ENCODE results near the gene TNKS1BP1. TPM values are rescaled to one million over a fixed set of nuclear protein-coding genes. Genes with fewer than 3 reads are reported as not detected.
A peak's percentile ranks its signal among the peaks of the same experiment; 100 is the strongest.
"Not testable (repeated sequence)": the region's sequence is repeated elsewhere in the genome, so short reads cannot be mapped to it uniquely, and the experiment has no call there.

Gene TNKS1BP1
- polyA plus RNA-seq, 2 donors, result 114 to 249 TPM

DNA sequence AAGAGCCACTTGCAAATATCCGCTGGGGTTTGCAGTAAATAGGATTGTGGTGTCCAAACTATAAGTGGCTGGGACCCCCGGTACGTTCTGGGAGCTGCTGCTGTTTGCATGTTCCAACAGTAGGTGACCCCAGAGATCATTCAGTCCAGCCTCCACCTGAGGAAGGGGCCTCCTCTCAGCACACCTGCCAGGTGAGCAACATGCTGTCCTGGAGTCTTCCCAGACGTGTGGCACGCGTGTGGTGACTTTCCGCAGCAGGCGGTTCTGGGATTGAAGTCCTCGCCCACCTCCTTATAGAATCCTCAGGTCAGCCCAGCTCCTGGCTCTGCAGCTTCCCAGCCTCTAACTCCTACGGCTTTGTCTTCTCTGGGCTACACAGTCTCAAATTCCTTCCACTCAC lies 20.1 kb upstream of the TNKS1BP1 start:
- 94 to 97% methylated on average over 10 of the region's 10 CpGs for WGBS, 2 donors
- Histone ChIP-seq H3K36me3 (ENCODE audit: control insufficient read depth in 2 of 2, insufficient read depth in 2 of 2, low read length in 1 of 2) (no peaks in the 10 kb centered on the region), H3K27ac (ENCODE audit: low read depth in 2 of 2, low read length in 1 of 2) (no peak overlapping the region), H3K9me3 (ENCODE audit: control insufficient read depth in 2 of 2, insufficient read depth in 1 of 2, low read depth in 1 of 2, low read length in 1 of 2) (no peaks in the 10 kb centered on the region), H3K4me1 (ENCODE audit: control insufficient read depth in 2 of 2, insufficient read depth in 2 of 2, low read length in 1 of 2) (no peaks in the 10 kb centered on the region), H3K4me3 (ENCODE audit: low read depth in 1 of 2, low read length in 2 of 2) (no peak overlapping the region), H3K27me3 (ENCODE audit: control insufficient read depth in 1 of 2, insufficient read depth in 2 of 2, low read length in 2 of 2) (no peaks in the 10 kb centered on the region)

DNA sequence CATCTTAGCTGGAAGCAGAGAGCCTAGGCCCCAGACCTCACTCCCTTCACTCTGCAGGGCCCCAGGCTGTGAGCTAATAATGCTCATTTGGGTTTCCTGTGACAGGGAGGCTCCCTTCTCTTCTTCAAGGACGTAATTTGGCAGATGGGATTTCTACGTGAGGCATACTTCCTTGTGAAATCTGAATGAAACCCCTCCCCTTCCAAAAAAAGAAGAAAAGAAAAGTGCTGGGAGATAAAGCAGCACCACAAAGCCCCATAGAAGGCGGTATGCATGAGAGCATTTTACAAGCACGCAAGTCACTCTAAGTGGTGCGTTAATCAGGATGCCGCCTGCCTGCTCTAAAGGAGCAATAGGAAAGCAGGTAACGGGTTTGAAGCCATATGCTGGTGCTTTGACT lies 19.1 kb upstream of the TNKS1BP1 start:
- Histone ChIP-seq H3K27me3 (ENCODE audit: control insufficient read depth in 1 of 2, insufficient read depth in 2 of 2, low read length in 2 of 2) (no peaks in the 10 kb centered on the region), H3K9me3 (ENCODE audit: control insufficient read depth in 2 of 2, insufficient read depth in 1 of 2, low read depth in 1 of 2, low read length in 1 of 2) (no peaks in the 10 kb centered on the region), H3K4me1 (ENCODE audit: control insufficient read depth in 2 of 2, insufficient read depth in 2 of 2, low read length in 1 of 2) (no peaks in the 10 kb centered on the region), H3K4me3 (ENCODE audit: low read depth in 1 of 2, low read length in 2 of 2) (no peak overlapping the region), H3K36me3 (ENCODE audit: control insufficient read depth in 2 of 2, insufficient read depth in 2 of 2, low read length in 1 of 2) (no peaks in the 10 kb centered on the region), H3K27ac (ENCODE audit: low read depth in 2 of 2, low read length in 1 of 2) (no peak overlapping the region)
- 82 to 90% methylated on average over 7 of the region's 7 CpGs for WGBS, 2 donors

DNA sequence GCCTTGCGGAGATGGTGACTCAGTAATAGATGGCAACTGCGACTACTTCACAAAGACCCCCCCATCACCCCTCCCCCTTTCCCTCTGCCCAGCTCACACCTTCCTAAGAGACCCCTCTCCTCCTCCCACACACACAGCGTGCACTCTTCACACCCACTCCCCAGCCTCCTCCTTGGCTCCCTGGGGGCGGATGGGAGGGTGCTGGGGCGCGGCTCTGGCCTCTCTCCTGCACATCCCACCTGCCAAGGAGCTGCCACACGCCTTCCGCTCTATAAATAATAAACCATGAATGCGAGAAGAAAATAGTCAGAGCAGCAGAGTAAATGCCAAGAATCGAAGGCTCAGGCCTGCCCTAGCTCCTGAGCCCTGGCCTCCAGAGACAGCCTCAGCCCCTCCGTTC lies 17.9 kb upstream of the TNKS1BP1 start:
- Histone ChIP-seq H3K27ac (ENCODE audit: low read depth in 2 of 2, low read length in 1 of 2) (no peak overlapping the region), H3K36me3 (ENCODE audit: control insufficient read depth in 2 of 2, insufficient read depth in 2 of 2, low read length in 1 of 2) (no peaks in the 10 kb centered on the region), H3K27me3 (ENCODE audit: control insufficient read depth in 1 of 2, insufficient read depth in 2 of 2, low read length in 2 of 2) (no peaks in the 10 kb centered on the region), H3K4me1 (ENCODE audit: control insufficient read depth in 2 of 2, insufficient read depth in 2 of 2, low read length in 1 of 2) (no peaks in the 10 kb centered on the region), H3K4me3 (ENCODE audit: low read depth in 1 of 2, low read length in 2 of 2) (no peak overlapping the region), H3K9me3 (ENCODE audit: control insufficient read depth in 2 of 2, insufficient read depth in 1 of 2, low read depth in 1 of 2, low read length in 1 of 2) (no peaks in the 10 kb centered on the region)
- 62 to 69% methylated on average over 11 of the region's 11 CpGs for WGBS, 2 donors

DNA sequence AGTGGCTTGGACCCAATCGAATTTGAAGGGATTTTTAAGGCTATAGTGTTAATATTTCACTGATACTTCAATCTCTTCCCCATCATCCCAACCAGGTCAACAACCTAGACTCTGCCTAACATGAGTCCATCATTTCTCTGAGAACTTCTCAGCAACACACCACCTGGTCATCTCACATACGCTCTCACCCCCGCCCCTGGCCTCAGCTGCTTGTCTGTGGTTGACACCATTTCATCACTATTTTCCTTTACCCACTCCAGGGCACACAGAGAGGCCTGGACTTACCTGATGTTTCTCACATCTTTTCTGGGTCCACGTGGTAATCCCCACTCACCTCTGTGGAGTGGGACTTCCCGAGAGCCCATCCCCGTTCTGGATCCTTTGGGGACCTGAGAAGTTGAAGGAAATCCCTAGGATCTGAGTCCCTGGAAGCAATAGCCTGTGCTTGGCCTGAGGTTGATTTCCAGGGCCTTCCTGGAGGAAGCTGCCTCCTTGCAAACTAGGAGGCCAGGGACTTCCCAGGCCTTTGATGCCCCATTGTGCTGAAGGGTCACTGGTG lies 16.6 kb upstream of the TNKS1BP1 start:
- H3K27ac ChIP-seq (ENCODE audit: low read depth in 2 of 2, low read length in 1 of 2), result no peak overlapping the region
- no peaks in the 10 kb centered on the region for H3K9me3 ChIP-seq (ENCODE audit: control insufficient read depth in 2 of 2, insufficient read depth in 1 of 2, low read depth in 1 of 2, low read length in 1 of 2)
- H3K36me3 ChIP-seq (ENCODE audit: control insufficient read depth in 2 of 2, insufficient read depth in 2 of 2, low read length in 1 of 2), result no peaks in the 10 kb centered on the region
- H3K27me3 ChIP-seq (ENCODE audit: control insufficient read depth in 1 of 2, insufficient read depth in 2 of 2, low read length in 2 of 2), result no peaks in the 10 kb centered on the region
- 75 to 77% methylated on average over 6 of the region's 6 CpGs for WGBS, 2 donors
- H3K4me3 ChIP-seq (ENCODE audit: low read depth in 1 of 2, low read length in 2 of 2), result no peak overlapping the region
- H3K4me1 ChIP-seq (ENCODE audit: control insufficient read depth in 2 of 2, insufficient read depth in 2 of 2, low read length in 1 of 2), result no peaks in the 10 kb centered on the region

DNA sequence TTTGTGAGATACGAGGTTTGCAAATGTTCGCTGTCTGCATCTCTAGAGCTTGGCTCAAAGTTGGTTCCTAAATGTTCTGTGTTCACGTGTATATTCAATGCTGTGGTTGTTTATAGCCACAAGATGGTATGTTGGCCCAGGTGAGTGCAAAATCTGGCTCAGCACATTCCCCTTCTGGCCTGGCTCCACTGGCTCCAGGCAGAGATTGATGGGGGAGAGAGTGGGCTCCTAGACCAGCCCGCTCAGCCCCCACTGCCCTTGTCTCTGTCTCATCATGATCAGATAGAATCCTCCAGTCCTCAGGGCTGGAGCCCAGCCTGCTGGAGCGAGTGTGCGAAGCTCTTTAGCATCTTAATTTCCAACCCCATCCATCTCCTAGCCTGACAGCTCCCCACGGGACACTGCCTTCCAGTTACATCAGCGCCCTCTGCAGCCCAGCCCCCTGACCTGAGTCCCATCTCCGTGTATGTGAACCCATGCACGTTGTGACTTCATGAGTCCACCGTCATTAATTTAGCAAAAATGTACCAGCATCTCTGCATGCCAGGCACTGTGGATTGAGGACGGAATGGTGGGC lies 15.4 kb upstream of the TNKS1BP1 start:
- Histone ChIP-seq H3K4me1 (ENCODE audit: control insufficient read depth in 2 of 2, insufficient read depth in 2 of 2, low read length in 1 of 2) (no peaks in the 10 kb centered on the region), H3K9me3 (ENCODE audit: control insufficient read depth in 2 of 2, insufficient read depth in 1 of 2, low read depth in 1 of 2, low read length in 1 of 2) (no peaks in the 10 kb centered on the region), H3K36me3 (ENCODE audit: control insufficient read depth in 2 of 2, insufficient read depth in 2 of 2, low read length in 1 of 2) (no peaks in the 10 kb centered on the region), H3K27ac (ENCODE audit: low read depth in 2 of 2, low read length in 1 of 2) (no peak overlapping the region), H3K4me3 (ENCODE audit: low read depth in 1 of 2, low read length in 2 of 2) (no peak overlapping the region), H3K27me3 (ENCODE audit: control insufficient read depth in 1 of 2, insufficient read depth in 2 of 2, low read length in 2 of 2) (no peaks in the 10 kb centered on the region)
- 27 to 31% methylated on average over 12 of the region's 12 CpGs for WGBS, 2 donors

DNA sequence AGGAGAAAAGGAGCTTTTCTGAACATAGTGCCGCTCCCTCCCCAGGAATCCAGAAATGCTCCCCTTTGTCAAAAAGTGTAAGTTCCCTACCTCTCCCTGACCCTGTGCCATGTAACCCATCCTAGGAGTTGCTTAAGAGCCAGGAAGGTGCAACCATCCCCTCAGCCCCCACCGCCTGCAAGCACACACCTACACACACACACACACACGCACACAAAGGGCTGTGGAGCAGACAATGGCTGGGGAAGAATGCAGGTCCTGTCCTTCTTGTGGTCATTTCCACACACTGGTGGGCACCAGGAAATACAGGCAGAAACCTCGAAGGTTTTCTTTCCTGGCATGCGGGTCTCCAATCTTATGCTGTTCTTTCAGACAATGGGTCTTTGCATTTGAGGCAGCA lies 14.6 kb upstream of the TNKS1BP1 start:
- Histone ChIP-seq H3K4me1 (ENCODE audit: control insufficient read depth in 2 of 2, insufficient read depth in 2 of 2, low read length in 1 of 2) (no peaks in the 10 kb centered on the region), H3K27ac (ENCODE audit: low read depth in 2 of 2, low read length in 1 of 2) (no peak overlapping the region), H3K9me3 (ENCODE audit: control insufficient read depth in 2 of 2, insufficient read depth in 1 of 2, low read depth in 1 of 2, low read length in 1 of 2) (no peaks in the 10 kb centered on the region), H3K27me3 (ENCODE audit: control insufficient read depth in 1 of 2, insufficient read depth in 2 of 2, low read length in 2 of 2) (no peaks in the 10 kb centered on the region), H3K4me3 (ENCODE audit: low read depth in 1 of 2, low read length in 2 of 2) (no peak overlapping the region), H3K36me3 (ENCODE audit: control insufficient read depth in 2 of 2, insufficient read depth in 2 of 2, low read length in 1 of 2) (no peaks in the 10 kb centered on the region)
- 85 to 86% methylated on average over 5 of the region's 5 CpGs for WGBS, 2 donors

DNA sequence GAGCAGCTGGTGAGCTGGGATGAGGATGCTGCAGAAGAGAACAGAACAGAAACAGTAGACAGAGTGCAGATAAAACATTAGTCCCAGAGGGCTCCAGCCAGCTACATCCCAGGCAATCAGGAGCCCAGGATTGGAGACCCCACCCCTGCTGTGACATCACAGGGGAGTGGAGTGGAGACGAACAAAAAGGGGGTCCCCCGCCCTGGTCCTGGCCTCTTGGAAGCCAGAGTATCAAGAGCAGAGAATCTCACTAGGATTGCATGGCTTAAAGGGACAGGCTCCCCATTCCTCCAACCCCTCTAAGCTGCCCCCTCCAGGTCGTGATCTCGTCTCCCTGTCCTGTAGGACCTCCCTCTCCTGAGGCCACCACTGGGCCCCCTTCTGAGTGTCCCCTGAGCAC lies 13.4 kb upstream of the TNKS1BP1 start, which contains the start of gene P2RX3:
TSS of gene P2RX3 (plus strand) at position 211 of the 400 bp plus-strand sequence. CDS start 199 bp downstream, outside the sequence.
- Histone ChIP-seq H3K9me3 (ENCODE audit: control insufficient read depth in 2 of 2, insufficient read depth in 1 of 2, low read depth in 1 of 2, low read length in 1 of 2) (no peaks in the 10 kb centered on the region), H3K4me1 (ENCODE audit: control insufficient read depth in 2 of 2, insufficient read depth in 2 of 2, low read length in 1 of 2) (no peaks in the 10 kb centered on the region), H3K4me3 (ENCODE audit: low read depth in 1 of 2, low read length in 2 of 2) (no peak within 1 kb of the TSS), H3K27ac (ENCODE audit: low read depth in 2 of 2, low read length in 1 of 2) (no peak within 1 kb of the TSS), H3K36me3 (ENCODE audit: control insufficient read depth in 2 of 2, insufficient read depth in 2 of 2, low read length in 1 of 2) (peaks cover 0 to 4% of the 10 kb centered on the region in 2 donors), H3K27me3 (ENCODE audit: control insufficient read depth in 1 of 2, insufficient read depth in 2 of 2, low read length in 2 of 2) (no peaks in the 10 kb centered on the region)
- WGBS, 2 donors, result 51 to 63% methylated on average over 4 of the region's 4 CpGs

DNA sequence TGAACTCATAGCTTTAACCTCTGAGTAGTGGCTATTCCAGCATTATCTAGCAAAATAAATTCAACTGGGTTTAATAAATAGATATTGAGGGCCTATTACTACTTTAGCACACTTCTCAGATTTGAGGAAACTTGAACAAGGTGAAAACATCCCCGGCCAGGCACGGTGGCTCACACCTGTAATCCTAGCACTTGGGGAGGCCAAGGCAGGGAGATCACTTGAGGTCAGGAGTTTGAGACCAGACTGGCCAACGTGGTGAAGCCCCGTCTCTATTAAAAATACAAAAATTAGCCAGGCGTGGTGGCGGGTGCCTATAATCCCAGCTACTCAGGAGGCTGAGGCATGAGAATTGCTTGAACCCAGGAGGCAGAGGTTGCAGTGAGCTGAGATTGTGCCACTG lies 12.1 kb upstream of the TNKS1BP1 start:
- H3K4me1 ChIP-seq (ENCODE audit: control insufficient read depth in 2 of 2, insufficient read depth in 2 of 2, low read length in 1 of 2); H3K9me3 ChIP-seq (ENCODE audit: control insufficient read depth in 2 of 2, insufficient read depth in 1 of 2, low read depth in 1 of 2, low read length in 1 of 2); H3K27me3 ChIP-seq (ENCODE audit: control insufficient read depth in 1 of 2, insufficient read depth in 2 of 2, low read length in 2 of 2); H3K4me3 ChIP-seq (ENCODE audit: low read depth in 1 of 2, low read length in 2 of 2); H3K27ac ChIP-seq (ENCODE audit: low read depth in 2 of 2, low read length in 1 of 2): not testable (repeated sequence)
- 93 to 95% methylated on average over 6 of the region's 6 CpGs for WGBS, 2 donors
- H3K36me3 ChIP-seq (ENCODE audit: control insufficient read depth in 2 of 2, insufficient read depth in 2 of 2, low read length in 1 of 2), result peaks cover 9 to 15% of the 10 kb centered on the region in 2 donors

DNA sequence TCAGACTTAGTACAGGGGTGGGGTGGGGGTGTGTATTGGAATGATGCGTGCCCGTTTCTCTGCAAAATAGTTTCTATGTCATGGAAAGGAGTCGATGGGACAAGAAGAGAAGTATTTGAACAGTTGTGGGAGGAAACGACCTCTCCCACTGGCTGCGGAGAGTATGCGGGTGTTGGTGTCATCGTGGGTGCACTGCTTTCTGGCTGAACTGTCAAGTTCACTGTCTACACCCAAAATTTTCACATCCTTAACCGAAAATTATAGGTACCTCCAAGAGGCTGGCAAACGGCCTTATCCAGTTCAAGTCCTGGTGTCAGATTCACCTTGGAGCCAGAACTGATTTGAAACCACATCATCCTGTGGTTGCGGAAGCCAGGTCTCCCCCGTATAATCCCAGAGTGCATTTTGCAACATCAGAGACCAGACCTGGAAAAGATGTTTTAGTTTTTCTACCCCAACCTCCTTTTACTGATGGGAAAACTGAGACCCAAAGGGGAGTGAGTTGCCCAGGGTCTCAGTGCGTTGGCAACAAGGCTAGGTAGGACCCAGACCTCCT lies 11.4 kb upstream of the TNKS1BP1 start:
- H3K4me1 ChIP-seq (ENCODE audit: control insufficient read depth in 2 of 2, insufficient read depth in 2 of 2, low read length in 1 of 2), result no peaks in the 10 kb centered on the region
- H3K36me3 ChIP-seq (ENCODE audit: control insufficient read depth in 2 of 2, insufficient read depth in 2 of 2, low read length in 1 of 2), result peaks cover 13 to 20% of the 10 kb centered on the region in 2 donors
- WGBS, 2 donors, result 24 to 32% methylated on average over 12 of the region's 12 CpGs
- no peaks in the 10 kb centered on the region for H3K9me3 ChIP-seq (ENCODE audit: control insufficient read depth in 2 of 2, insufficient read depth in 1 of 2, low read depth in 1 of 2, low read length in 1 of 2)
- peak overlapping the region; percentile 71 to 77 for H3K4me3 ChIP-seq (ENCODE audit: low read depth in 1 of 2, low read length in 2 of 2)
- H3K27ac ChIP-seq (ENCODE audit: low read depth in 2 of 2, low read length in 1 of 2), result peak overlapping the region; percentile 76 to 82
- H3K27me3 ChIP-seq (ENCODE audit: control insufficient read depth in 1 of 2, insufficient read depth in 2 of 2, low read length in 2 of 2), result no peaks in the 10 kb centered on the region
